SK-N-SH treated with all-trans-retinoic acid at 6 μM for 48 hours (cell line): ENCODE results near the gene ELAPOR1.
A peak's percentile ranks its signal among the peaks of the same experiment; 100 is the strongest.

ENCODE experiments used
- ATAC-seq: fragments of 200-7000 bp; cut with Tn5 transposase; 3 replicates; pipeline ENCODE4 v1.9.1; 2020; ENCODE audit warnings: mild to moderate bottlenecking, moderate library complexity
- ARNTL ChIP-seq: fragments of 450-650 bp; formaldehyde crosslinking; IDR thresholded peaks from 2 replicates; pipeline ENCODE4 v1.5.0; 2020; ENCODE audit warnings: low read depth, mild to moderate bottlenecking, moderate library complexity, borderline replicate concordance
- BACH2 ChIP-seq: fragments of 250-450 bp; sonication (Bioruptor Pico); IDR thresholded peaks from 2 replicates; pipeline ENCODE4 v1.9.0; 2021; ENCODE audit warnings: mild to moderate bottlenecking, borderline replicate concordance
- CSDC2 ChIP-seq: fragments of 250-450 bp; sonication (Bioruptor Pico); IDR thresholded peaks from 2 replicates; pipeline ENCODE4 v1.5.0; 2020; ENCODE audit warnings: mild to moderate bottlenecking, moderate library complexity
- ESRRG ChIP-seq: fragments of 250-450 bp; sonication (Bioruptor Pico); IDR thresholded peaks from 2 replicates; pipeline ENCODE4 v1.6.1; 2021; ENCODE audit warnings: mild to moderate bottlenecking
- GLIS3 ChIP-seq: fragments of 250-450 bp; sonication (Bioruptor Pico); IDR thresholded peaks from 2 replicates; pipeline ENCODE4 v1.5.0; 2020; ENCODE audit warnings: mild to moderate bottlenecking, moderate library complexity
- ISL1 ChIP-seq: fragments of 250-450 bp; sonication (Bioruptor Pico); IDR thresholded peaks from 2 replicates; pipeline ENCODE4 v2.1.2; 2022; ENCODE audit warnings: mild to moderate bottlenecking, moderate library complexity
- OSR1 ChIP-seq: fragments of 250-450 bp; sonication (Bioruptor Pico); IDR thresholded peaks from 2 replicates; pipeline ENCODE4 v1.8.0; 2022; ENCODE audit warnings: moderate library complexity, mild to moderate bottlenecking, inconsistent platforms
- PPARA ChIP-seq: fragments of 250-450 bp; sonication (Bioruptor Pico); IDR thresholded peaks from 2 replicates; pipeline ENCODE4 v1.5.0; 2020; ENCODE audit warnings: mild to moderate bottlenecking, borderline replicate concordance
- RARB ChIP-seq: fragments of 250-450 bp; sonication (Bioruptor Pico); IDR thresholded peaks from 2 replicates; pipeline ENCODE4 v1.8.0; 2021; ENCODE audit warnings: mild to moderate bottlenecking, moderate library complexity
- SNAI2 ChIP-seq: fragments of 250-450 bp; sonication (Bioruptor Pico); IDR thresholded peaks from 2 replicates; pipeline ENCODE4 v1.5.0; 2020; ENCODE audit warnings: mild to moderate bottlenecking, moderate library complexity
- TCF4 ChIP-seq: fragments of 250-450 bp; sonication (Bioruptor Pico); IDR thresholded peaks from 2 replicates; pipeline ENCODE4 v1.8.0; 2021; ENCODE audit warnings: mild to moderate bottlenecking, moderate library complexity, borderline replicate concordance
- TOX ChIP-seq: fragments of 250-450 bp; sonication (Bioruptor Pico); IDR thresholded peaks from 2 replicates; pipeline ENCODE4 v1.8.0; 2021; ENCODE audit warnings: mild to moderate bottlenecking, moderate library complexity, borderline replicate concordance
- ZC3H10 ChIP-seq: fragments of 250-450 bp; sonication (Bioruptor Pico); IDR thresholded peaks from 2 replicates; pipeline ENCODE4 v1.5.1; 2021; ENCODE audit warnings: mild to moderate bottlenecking, moderate library complexity
- ZFP3 ChIP-seq: fragments of 250-450 bp; sonication (Bioruptor Pico); IDR thresholded peaks from 2 replicates; pipeline ENCODE4 v1.5.0; 2020; ENCODE audit warnings: mild to moderate bottlenecking, moderate library complexity
- ZFP30 ChIP-seq: fragments of 450-650 bp; formaldehyde crosslinking; IDR thresholded peaks from 2 replicates; pipeline ENCODE4 v1.5.0; 2022; ENCODE audit warnings: mild to moderate bottlenecking, moderate library complexity
- ZNF565 ChIP-seq: fragments of 450-650 bp; formaldehyde crosslinking; conservative IDR thresholded peaks from 2 replicates; pipeline ENCODE4 v1.5.0; 2020; ENCODE audit warnings: low read depth, mild to moderate bottlenecking, moderate library complexity
- ZNF70 ChIP-seq: fragments of 450-650 bp; formaldehyde crosslinking; IDR thresholded peaks from 2 replicates; pipeline ENCODE4 v1.5.0; 2020; ENCODE audit warnings: mild to moderate bottlenecking, moderate library complexity
- ZNF8 ChIP-seq: fragments of 450-650 bp; formaldehyde crosslinking; IDR thresholded peaks from 2 replicates; pipeline ENCODE4 v1.5.0; 2020; ENCODE audit warnings: mild to moderate bottlenecking, moderate library complexity
- TF ChIP-seq, protein P1 (sequence below): fragments of 250-450 bp; sonication (Bioruptor Pico); IDR thresholded peaks from 2 replicates; pipeline ENCODE4 v1.8.0; 2020; ENCODE audit warnings: mild to moderate bottlenecking, moderate library complexity, borderline replicate concordance
- TF ChIP-seq, protein P2 (sequence below): fragments of 250-450 bp; sonication (Bioruptor Pico); IDR thresholded peaks from 2 replicates; pipeline ENCODE4 v1.5.1; 2021; ENCODE audit warnings: mild to moderate bottlenecking, moderate library complexity
- TF ChIP-seq, protein P3 (sequence below): fragments of 250-450 bp; sonication (Bioruptor Pico); IDR thresholded peaks from 2 replicates; pipeline ENCODE4 v1.5.1; 2020; ENCODE audit warnings: low read depth, mild to moderate bottlenecking, moderate library complexity
- TF ChIP-seq, protein P4 (sequence below): fragments of 250-450 bp; sonication (Bioruptor Pico); IDR thresholded peaks from 2 replicates; pipeline ENCODE4 v1.5.0; 2020; ENCODE audit warnings: mild to moderate bottlenecking, moderate library complexity

The ELAPOR1 gene

DNA sequence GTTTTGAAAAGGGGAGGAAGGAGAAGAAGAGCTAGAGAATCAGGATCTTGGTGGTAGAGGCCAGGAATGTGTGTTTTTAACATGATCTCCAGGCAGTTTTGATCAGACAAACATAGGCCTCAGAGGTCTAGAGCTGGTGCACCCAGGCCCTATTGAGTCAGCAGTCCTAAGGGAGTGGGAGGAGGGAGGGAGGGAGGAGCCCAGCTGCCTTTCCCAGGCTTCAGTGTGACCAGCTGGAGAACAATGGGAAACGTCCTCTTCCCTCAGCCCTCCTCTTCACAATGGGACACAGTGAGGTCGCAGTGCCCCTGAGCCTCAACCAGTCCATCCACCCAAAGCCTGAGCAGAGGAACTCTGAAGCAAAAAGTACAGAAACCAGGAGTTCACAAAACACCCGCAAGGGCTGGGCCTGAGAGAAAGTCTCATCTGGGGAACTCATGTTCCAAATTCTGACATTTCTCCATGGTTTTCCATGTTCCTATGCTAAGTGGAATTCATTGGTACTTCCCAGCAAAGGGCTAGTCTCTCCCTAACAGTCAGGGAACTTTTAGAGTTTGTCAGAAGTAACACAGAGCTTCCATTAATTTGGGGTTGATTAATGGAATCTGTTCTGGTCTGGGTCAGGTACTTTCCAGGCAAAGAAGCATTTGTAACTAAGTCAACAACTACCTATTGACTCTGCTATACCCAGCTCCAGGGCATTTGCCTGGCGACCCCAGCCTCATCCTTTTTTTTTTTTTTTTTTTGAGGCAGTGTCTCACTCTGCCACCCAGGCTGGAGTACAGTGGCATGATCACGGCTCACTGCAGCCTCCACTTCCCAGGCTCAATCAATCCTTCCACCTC lies 37.5 kb downstream of the ELAPOR1 start:
- peak; percentile 84 for ATAC-seq
- TF ChIP-seq ARNTL (CRISPR knock-in tag) = no peak
- no peak for TF ChIP-seq SNAI2 (CRISPR knock-in tag)
- TF ChIP-seq, all 23 proteins: peak for 0

DNA sequence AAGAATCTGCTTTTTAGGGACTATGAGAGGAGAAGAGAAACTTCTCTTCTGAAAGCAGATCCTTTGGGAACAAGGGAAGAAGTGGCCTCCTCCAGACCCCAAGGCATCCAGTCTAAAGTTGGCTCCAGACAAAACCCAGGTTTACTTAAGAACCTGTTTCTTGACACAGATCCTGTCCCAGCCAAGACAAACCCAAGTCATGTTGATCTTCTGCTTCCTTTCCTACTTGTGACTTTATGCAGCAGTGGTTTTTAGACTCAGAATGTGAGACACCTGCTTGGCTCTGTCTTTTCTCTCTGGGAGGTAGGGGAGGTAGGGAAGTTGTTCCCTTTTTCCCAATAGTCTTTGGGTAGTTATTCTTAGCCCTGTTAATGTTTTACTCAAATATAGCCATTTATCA lies 38.3 kb downstream of the ELAPOR1 start:
- TF ChIP-seq GLIS3 (CRISPR knock-in tag) = no peak
- TF ChIP-seq OSR1 (CRISPR knock-in tag) = no peak
- TF ChIP-seq, protein P1, sequence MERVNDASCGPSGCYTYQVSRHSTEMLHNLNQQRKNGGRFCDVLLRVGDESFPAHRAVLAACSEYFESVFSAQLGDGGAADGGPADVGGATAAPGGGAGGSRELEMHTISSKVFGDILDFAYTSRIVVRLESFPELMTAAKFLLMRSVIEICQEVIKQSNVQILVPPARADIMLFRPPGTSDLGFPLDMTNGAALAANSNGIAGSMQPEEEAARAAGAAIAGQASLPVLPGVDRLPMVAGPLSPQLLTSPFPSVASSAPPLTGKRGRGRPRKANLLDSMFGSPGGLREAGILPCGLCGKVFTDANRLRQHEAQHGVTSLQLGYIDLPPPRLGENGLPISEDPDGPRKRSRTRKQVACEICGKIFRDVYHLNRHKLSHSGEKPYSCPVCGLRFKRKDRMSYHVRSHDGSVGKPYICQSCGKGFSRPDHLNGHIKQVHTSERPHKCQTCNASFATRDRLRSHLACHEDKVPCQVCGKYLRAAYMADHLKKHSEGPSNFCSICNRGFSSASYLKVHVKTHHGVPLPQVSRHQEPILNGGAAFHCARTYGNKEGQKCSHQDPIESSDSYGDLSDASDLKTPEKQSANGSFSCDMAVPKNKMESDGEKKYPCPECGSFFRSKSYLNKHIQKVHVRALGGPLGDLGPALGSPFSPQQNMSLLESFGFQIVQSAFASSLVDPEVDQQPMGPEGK = no peak
- no peak for TF ChIP-seq ZNF565 (CRISPR knock-in tag)
- no peak for TF ChIP-seq ISL1 (CRISPR knock-in tag)
- no peak for TF ChIP-seq BACH2 (CRISPR knock-in tag)
- no peak for TF ChIP-seq ARNTL (CRISPR knock-in tag)
- no peak for TF ChIP-seq TCF4
- no peak for TF ChIP-seq ZFP3 (CRISPR knock-in tag)
- TF ChIP-seq PPARA (CRISPR knock-in tag) = no peak
- TF ChIP-seq ZNF70 (CRISPR knock-in tag) = no peak
- TF ChIP-seq RARB (CRISPR knock-in tag) = no peak
- ATAC-seq = no peak

DNA sequence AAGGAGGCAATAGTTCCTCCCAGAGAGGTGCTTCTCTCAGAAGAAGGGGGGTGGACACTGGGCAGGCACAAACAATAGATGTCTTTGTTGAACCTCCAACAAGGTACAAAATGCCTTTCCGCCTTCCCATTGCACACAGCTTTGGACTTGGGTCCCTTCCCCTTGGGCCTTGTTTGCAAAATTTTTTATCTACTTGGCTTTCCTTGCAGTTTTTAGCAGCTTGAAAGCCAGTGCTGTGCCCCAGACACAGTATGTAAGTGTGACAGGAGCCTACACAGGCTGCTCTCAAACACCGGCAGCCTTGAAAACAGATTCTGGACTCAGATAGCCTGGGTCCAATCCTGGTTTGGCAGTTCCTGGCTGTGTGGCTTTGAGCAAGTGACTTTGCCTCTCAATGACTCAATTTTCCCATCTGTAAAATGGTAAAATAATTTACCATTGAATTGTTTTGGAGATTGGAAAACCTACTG lies 43.0 kb downstream of the ELAPOR1 start:
- ATAC-seq = no peak
- TF ChIP-seq, protein P2, sequence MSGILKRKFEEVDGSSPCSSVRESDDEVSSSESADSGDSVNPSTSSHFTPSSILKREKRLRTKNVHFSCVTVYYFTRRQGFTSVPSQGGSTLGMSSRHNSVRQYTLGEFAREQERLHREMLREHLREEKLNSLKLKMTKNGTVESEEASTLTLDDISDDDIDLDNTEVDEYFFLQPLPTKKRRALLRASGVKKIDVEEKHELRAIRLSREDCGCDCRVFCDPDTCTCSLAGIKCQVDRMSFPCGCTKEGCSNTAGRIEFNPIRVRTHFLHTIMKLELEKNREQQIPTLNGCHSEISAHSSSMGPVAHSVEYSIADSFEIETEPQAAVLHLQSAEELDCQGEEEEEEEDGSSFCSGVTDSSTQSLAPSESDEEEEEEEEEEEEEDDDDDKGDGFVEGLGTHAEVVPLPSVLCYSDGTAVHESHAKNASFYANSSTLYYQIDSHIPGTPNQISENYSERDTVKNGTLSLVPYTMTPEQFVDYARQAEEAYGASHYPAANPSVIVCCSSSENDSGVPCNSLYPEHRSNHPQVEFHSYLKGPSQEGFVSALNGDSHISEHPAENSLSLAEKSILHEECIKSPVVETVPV (CRISPR knock-in tag) = no peak
- TF ChIP-seq SNAI2 (CRISPR knock-in tag) (no peak), TOX (no peak), ZNF565 (CRISPR knock-in tag) (no peak), ZNF8 (CRISPR knock-in tag) (no peak), ARNTL (CRISPR knock-in tag) (no peak), ESRRG (CRISPR knock-in tag) (no peak), BACH2 (CRISPR knock-in tag) (no peak), ZFP30 (CRISPR knock-in tag) (no peak), PPARA (CRISPR knock-in tag) (no peak), ZFP3 (CRISPR knock-in tag) (no peak), GLIS3 (CRISPR knock-in tag) (no peak), TCF4 (no peak)
- TF ChIP-seq, protein P3, sequence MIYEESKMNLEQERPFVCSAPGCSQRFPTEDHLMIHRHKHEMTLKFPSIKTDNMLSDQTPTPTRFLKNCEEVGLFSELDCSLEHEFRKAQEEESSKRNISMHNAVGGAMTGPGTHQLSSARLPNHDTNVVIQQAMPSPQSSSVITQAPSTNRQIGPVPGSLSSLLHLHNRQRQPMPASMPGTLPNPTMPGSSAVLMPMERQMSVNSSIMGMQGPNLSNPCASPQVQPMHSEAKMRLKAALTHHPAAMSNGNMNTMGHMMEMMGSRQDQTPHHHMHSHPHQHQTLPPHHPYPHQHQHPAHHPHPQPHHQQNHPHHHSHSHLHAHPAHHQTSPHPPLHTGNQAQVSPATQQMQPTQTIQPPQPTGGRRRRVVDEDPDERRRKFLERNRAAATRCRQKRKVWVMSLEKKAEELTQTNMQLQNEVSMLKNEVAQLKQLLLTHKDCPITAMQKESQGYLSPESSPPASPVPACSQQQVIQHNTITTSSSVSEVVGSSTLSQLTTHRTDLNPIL = no peak

DNA sequence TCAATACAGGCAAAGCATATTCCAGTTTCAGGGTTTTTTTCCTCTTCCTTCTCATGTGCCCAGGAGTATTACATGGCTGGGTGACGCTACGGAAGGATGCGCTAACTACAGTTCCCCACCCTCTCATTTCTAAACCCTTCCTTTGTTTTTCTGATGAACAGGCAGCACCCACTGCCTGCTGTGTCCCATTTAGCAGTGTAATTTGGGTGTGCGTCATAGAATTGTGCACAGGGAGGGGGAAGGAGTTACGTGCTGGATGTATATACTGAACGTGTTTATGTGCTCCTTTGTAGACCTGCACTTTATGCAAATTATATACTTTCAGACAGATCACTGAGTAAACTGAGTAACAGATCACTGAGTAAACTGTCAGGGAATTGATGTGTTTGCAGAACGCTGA lies 44.5 kb downstream of the ELAPOR1 start:
- no peak for ATAC-seq
- no peak for TF ChIP-seq ISL1 (CRISPR knock-in tag)
- TF ChIP-seq ZNF8 (CRISPR knock-in tag) = no peak
- no peak for TF ChIP-seq PPARA (CRISPR knock-in tag)
- TF ChIP-seq BACH2 (CRISPR knock-in tag) = no peak
- TF ChIP-seq, protein P2 (CRISPR knock-in tag) = no peak
- TF ChIP-seq SNAI2 (CRISPR knock-in tag) = no peak
- TF ChIP-seq ZNF70 (CRISPR knock-in tag) = no peak
- TF ChIP-seq TCF4 = no peak
- no peak for TF ChIP-seq TOX
- TF ChIP-seq, protein P1 = no peak
- no peak for TF ChIP-seq RARB (CRISPR knock-in tag)
- no peak for TF ChIP-seq ARNTL (CRISPR knock-in tag)
- TF ChIP-seq ZFP30 (CRISPR knock-in tag) = no peak
- no peak for TF ChIP-seq ZFP3 (CRISPR knock-in tag)
- no peak for TF ChIP-seq GLIS3 (CRISPR knock-in tag)
- TF ChIP-seq ZC3H10 (CRISPR knock-in tag) = no peak
- TF ChIP-seq, protein P4, sequence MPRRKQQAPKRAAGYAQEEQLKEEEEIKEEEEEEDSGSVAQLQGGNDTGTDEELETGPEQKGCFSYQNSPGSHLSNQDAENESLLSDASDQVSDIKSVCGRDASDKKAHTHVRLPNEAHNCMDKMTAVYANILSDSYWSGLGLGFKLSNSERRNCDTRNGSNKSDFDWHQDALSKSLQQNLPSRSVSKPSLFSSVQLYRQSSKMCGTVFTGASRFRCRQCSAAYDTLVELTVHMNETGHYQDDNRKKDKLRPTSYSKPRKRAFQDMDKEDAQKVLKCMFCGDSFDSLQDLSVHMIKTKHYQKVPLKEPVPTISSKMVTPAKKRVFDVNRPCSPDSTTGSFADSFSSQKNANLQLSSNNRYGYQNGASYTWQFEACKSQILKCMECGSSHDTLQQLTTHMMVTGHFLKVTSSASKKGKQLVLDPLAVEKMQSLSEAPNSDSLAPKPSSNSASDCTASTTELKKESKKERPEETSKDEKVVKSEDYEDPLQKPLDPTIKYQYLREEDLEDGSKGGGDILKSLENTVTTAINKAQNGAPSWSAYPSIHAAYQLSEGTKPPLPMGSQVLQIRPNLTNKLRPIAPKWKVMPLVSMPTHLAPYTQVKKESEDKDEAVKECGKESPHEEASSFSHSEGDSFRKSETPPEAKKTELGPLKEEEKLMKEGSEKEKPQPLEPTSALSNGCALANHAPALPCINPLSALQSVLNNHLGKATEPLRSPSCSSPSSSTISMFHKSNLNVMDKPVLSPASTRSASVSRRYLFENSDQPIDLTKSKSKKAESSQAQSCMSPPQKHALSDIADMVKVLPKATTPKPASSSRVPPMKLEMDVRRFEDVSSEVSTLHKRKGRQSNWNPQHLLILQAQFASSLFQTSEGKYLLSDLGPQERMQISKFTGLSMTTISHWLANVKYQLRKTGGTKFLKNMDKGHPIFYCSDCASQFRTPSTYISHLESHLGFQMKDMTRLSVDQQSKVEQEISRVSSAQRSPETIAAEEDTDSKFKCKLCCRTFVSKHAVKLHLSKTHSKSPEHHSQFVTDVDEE = no peak
- TF ChIP-seq ESRRG (CRISPR knock-in tag) = no peak
- no peak for TF ChIP-seq CSDC2
- TF ChIP-seq, all 23 proteins: peak for 0
